Measurements from ENCODE around the gene NOP53. TPM values are rescaled to one million over a fixed set of nuclear protein-coding genes. Genes with fewer than 3 reads are reported as not detected.

NOP53 gene
- total and polyA plus RNA-seq, 2 of the 4 experiments (the other 2 are of a cell fraction): 59.5 to 83.2 TPM

DNA sequence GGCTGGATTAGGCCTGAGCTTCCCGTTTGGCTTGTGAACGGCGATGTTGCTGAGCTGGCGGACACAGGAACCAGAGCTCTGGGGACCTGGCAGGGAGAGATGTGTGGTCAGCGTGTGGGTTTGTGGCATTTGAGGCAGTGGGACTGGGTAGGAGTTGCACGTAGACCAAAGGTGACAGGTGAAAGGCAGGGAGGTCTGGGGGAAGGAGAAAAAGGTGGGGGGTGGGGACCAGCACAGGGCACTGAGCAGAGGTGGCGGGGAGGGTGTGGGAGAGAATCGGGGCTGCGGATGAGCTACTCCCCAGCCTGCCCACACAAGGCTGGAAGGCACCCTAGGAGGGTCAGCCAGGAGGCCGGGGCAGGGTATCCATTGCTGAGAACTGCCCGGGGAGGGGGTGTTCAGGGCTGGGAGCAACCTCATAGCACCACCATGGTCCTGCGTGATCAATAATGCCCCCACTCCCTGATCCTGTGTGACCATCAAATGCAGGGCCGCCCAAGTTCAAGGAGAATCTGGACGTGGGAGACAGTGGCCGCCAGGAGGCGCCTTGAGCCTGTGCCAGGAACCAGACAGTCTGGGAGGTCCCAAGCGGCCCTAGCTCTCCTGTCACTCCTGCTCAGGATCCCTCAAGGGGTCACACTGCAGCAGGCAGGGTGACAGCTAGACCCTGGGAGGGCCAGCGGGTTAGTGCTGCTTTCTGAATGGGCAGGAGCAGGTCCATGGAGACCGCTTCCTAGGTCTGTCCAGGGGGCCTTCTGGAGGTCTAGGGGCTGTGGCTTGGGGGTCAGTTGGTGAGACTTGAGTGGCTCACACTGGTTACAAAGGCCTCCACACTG lies 20.4 kb downstream of the NOP53 start:
- BruUV-seq (replicated peaks): no TSS peak
- POLR2A ChIA-PET (ENCODE audit: unreplicated experiment): no interaction called here
- Histone ChIP-seq H3K4me2 (ENCODE audit: low read depth, low read length) (no peak overlapping the region), H3K9me1 (ENCODE audit: insufficient read depth, low read length) (no peaks in the 10 kb centered on the region; the same call in 1 of the 2 replicates), H2AK5ac (ENCODE audit: low read depth, low read length) (no peak overlapping the region), H3K18ac (ENCODE audit: low read depth, low read length) (no peak overlapping the region), H3K14ac (replicated peaks; ENCODE audit: low read depth, low read length) (no peak overlapping the region), H3K4ac (ENCODE audit: low read depth, low read length) (no peak overlapping the region), H3K27me3 (ENCODE audit: control insufficient read depth, insufficient read depth, low read length) (peaks cover 7% of the 10 kb centered on the region; the same call in 1 of the 2 replicates), H3K79me1 (ENCODE audit: low read depth in 1 of 2, low read length in 2 of 2) (no peaks in the 10 kb centered on the region), H4K5ac (ENCODE audit: low read depth, low read length) (no peak overlapping the region), H2BK20ac (ENCODE audit: low read depth, low read length) (no peak overlapping the region), H4K20me1 (ENCODE audit: insufficient read depth, low read length) (no peaks in the 10 kb centered on the region), H3K56ac (ENCODE audit: extremely low read depth, insufficient read depth, low read length) (no peak overlapping the region), H3K4me1 (ENCODE audit: control insufficient read depth, insufficient read depth, low read length) (no peaks in the 10 kb centered on the region), H2BK120ac (ENCODE audit: low read depth, low read length) (no peak overlapping the region), H3K23ac (ENCODE audit: low read depth, low read length) (no peak overlapping the region), H2BK15ac (ENCODE audit: low read depth, low read length) (no peak overlapping the region), H4K91ac (ENCODE audit: insufficient read depth, low read depth, low read length) (no peak overlapping the region), H3K27ac (ENCODE audit: insufficient read depth, low read length) (no peak overlapping the region), H3K4me3 (ENCODE audit: insufficient read depth, low read depth, low read length) (no peak overlapping the region), H3K9me3 (ENCODE audit: control insufficient read depth, insufficient read depth, low read length) (no peaks in the 10 kb centered on the region), H2BK5ac (ENCODE audit: low read depth, low read length, poor library complexity, severe bottlenecking) (no peak overlapping the region), H3K36me3 (ENCODE audit: control insufficient read depth, insufficient read depth, low read length) (no peaks in the 10 kb centered on the region), H4K8ac (ENCODE audit: low read depth in 2 of 2, low read length in 2 of 2) (no peak overlapping the region), H2AK9ac (replicated peaks; ENCODE audit: low read depth, low read length, poor library complexity) (peak overlapping the region; percentile 25), H3K9ac (ENCODE audit: low read depth, low read length) (no peak overlapping the region), H2AFZ (replicated peaks; ENCODE audit: low read length, poor library complexity) (peak overlapping the region; percentile 71)
- dilution Hi-C loops (cut with HindIII; ENCODE audit: low sequenced_read_pairs, unreplicated experiment) (no loop called here), in situ Hi-C loops (cut with MboI; ENCODE audit: low sequenced_read_pairs) (no loop called here), intact Hi-C loops (cut with micrococcal nuclease) (loop anchor here (1.0 kb wide), 2 partner anchors 23 to 98 kb away; no protein-coding TSS in a partner anchor)
- CTCF ChIA-PET: interaction anchor here (0.5 to 1.5 kb wide), 7 partner anchors 10 to 445 kb away, joined by 3 to 4 read pairs (median 3); partner anchors contain the start of genes EHD2, NOP53 and SELENOW
- ATAC-seq (ENCODE audit: low read depth) (peak; percentile 85), DNase-seq (peak; percentile 44)
- WGBS, 2 experiments (ENCODE audit: extremely low coverage in 2 of 2, insufficient read length in 1 of 2): 36% methylated on average over 7 of the region's 19 CpGs; no CpG with 5 or more reads in 1 of the 2 experiments
- TF ChIP-seq MXI1 (IDR thresholded peaks at IDR 0.05; ENCODE audit: borderline replicate concordance, low read depth, low read length): no peak
- no peak for TF ChIP-seq FOS (IDR thresholded peaks at IDR 0.05; ENCODE audit: low read depth, low read length)
- TF ChIP-seq RAD21 (IDR thresholded peaks at IDR 0.05; ENCODE audit: low read length): peak; percentile 64
- no peak for TF ChIP-seq MAZ (IDR thresholded peaks at IDR 0.05; ENCODE audit: borderline replicate concordance, low read depth, low read length)
- TF ChIP-seq, protein P1, sequence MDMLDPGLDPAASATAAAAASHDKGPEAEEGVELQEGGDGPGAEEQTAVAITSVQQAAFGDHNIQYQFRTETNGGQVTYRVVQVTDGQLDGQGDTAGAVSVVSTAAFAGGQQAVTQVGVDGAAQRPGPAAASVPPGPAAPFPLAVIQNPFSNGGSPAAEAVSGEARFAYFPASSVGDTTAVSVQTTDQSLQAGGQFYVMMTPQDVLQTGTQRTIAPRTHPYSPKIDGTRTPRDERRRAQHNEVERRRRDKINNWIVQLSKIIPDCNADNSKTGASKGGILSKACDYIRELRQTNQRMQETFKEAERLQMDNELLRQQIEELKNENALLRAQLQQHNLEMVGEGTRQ (IDR thresholded peaks at IDR 0.05; ENCODE audit: low read depth, low read length): no peak
- TF ChIP-seq SMC3 (IDR thresholded peaks at IDR 0.05; ENCODE audit: low read depth, low read length): peak; percentile 64
- no peak for TF ChIP-seq BHLHE40 (IDR thresholded peaks at IDR 0.05; ENCODE audit: low read depth, low read length)
- TF ChIP-seq RFX5 (IDR thresholded peaks at IDR 0.05; ENCODE audit: low read depth, low read length): no peak
- TF ChIP-seq POLR2A (IDR thresholded peaks at IDR 0.05; ENCODE audit: low read depth, low read length): no peak
- TF ChIP-seq CHD1 (IDR thresholded peaks at IDR 0.05; ENCODE audit: low read depth, low read length): no peak
- no peak for TF ChIP-seq RCOR1 (IDR thresholded peaks at IDR 0.05; ENCODE audit: insufficient replicate concordance, low read length)
- TF ChIP-seq, protein P2, sequence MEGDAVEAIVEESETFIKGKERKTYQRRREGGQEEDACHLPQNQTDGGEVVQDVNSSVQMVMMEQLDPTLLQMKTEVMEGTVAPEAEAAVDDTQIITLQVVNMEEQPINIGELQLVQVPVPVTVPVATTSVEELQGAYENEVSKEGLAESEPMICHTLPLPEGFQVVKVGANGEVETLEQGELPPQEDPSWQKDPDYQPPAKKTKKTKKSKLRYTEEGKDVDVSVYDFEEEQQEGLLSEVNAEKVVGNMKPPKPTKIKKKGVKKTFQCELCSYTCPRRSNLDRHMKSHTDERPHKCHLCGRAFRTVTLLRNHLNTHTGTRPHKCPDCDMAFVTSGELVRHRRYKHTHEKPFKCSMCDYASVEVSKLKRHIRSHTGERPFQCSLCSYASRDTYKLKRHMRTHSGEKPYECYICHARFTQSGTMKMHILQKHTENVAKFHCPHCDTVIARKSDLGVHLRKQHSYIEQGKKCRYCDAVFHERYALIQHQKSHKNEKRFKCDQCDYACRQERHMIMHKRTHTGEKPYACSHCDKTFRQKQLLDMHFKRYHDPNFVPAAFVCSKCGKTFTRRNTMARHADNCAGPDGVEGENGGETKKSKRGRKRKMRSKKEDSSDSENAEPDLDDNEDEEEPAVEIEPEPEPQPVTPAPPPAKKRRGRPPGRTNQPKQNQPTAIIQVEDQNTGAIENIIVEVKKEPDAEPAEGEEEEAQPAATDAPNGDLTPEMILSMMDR (conservative IDR thresholded peaks at IDR 0.05; ENCODE audit: low read depth, low read length): peak; percentile 67
- TF ChIP-seq, protein P3, sequence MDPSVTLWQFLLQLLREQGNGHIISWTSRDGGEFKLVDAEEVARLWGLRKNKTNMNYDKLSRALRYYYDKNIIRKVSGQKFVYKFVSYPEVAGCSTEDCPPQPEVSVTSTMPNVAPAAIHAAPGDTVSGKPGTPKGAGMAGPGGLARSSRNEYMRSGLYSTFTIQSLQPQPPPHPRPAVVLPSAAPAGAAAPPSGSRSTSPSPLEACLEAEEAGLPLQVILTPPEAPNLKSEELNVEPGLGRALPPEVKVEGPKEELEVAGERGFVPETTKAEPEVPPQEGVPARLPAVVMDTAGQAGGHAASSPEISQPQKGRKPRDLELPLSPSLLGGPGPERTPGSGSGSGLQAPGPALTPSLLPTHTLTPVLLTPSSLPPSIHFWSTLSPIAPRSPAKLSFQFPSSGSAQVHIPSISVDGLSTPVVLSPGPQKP (IDR thresholded peaks at IDR 0.05; ENCODE audit: borderline replicate concordance, low read depth, low read length): no peak
- TF ChIP-seq MAFK (IDR thresholded peaks at IDR 0.05; ENCODE audit: low read depth, low read length): no peak

All from IMR-90 (cell line).